Measurements from ENCODE around the gene FGGY.

The FGGY gene

GRCh38 chr1:59366346-59366745 is 69.5 kb downstream of the FGGY start:
- no peak for DNase-seq (ENCODE audit: extremely low spot score)
- ChIA-PET CTCF (interaction anchor here (1.2 kb wide), 1 partner anchor 26 kb away, joined by 3 read pairs; no protein-coding TSS in a partner anchor), POLR2A (no interaction called here)
- TF ChIP-seq CTCF (IDR thresholded peaks at IDR 0.05; ENCODE audit: control extremely low read depth, extremely low read depth, low read depth, missing control alignments), result no peak

- CTCF ChIA-PET, result interaction anchor here (1.1 to 1.6 kb wide), 4 partner anchors 10 to 27 kb away, joined by 3 to 7 read pairs (median 3); no protein-coding TSS in a partner anchor
- DNase-seq (ENCODE audit: extremely low spot score), result no peak
- no peak for TF ChIP-seq CTCF (IDR thresholded peaks at IDR 0.05; ENCODE audit: control extremely low read depth, extremely low read depth, low read depth, missing control alignments)
- POLR2A ChIA-PET, result no interaction called here
Measured at GRCh38 chr1:59367301-59368007, 70.6 kb downstream of the FGGY start.

GRCh38 chr1:59368008-59368670 is 71.2 kb downstream of the FGGY start:
- no peak for DNase-seq (ENCODE audit: extremely low spot score)
- POLR2A ChIA-PET, result no interaction called here

GRCh38 chr1:59375321-59376220 is 78.7 kb downstream of the FGGY start:
- ChIA-PET CTCF (interaction anchor here (1.2 kb wide), 1 partner anchor 13 kb away, joined by 3 read pairs; no protein-coding TSS in a partner anchor), POLR2A (no interaction called here)
- TF ChIP-seq CTCF (IDR thresholded peaks at IDR 0.05; ENCODE audit: control extremely low read depth, extremely low read depth, low read depth, missing control alignments), result no peak
- no peak for DNase-seq (ENCODE audit: extremely low spot score)

More at GRCh38 chr1:59368008-59368670, 71.2 kb downstream of the FGGY start:
- TF ChIP-seq CTCF (IDR thresholded peaks at IDR 0.05; ENCODE audit: control extremely low read depth, extremely low read depth, low read depth, missing control alignments), result no peak
- CTCF ChIA-PET, result interaction anchor here (1.1 to 1.6 kb wide), 3 partner anchors 9 to 20 kb away, joined by 3 to 7 read pairs (median 3); no protein-coding TSS in a partner anchor

GRCh38 chr1:59377350-59377904 is 80.5 kb downstream of the FGGY start:
- no peak for TF ChIP-seq CTCF (IDR thresholded peaks at IDR 0.05; ENCODE audit: control extremely low read depth, extremely low read depth, low read depth, missing control alignments)
- CTCF ChIA-PET, result interaction anchor here (2.4 kb wide), 1 partner anchor 10 kb away, joined by 7 read pairs; no protein-coding TSS in a partner anchor
- DNase-seq (ENCODE audit: extremely low spot score), result no peak
- POLR2A ChIA-PET, result no interaction called here
